HEK293T (cell line): ENCODE results near the gene DMRT3.

ENCODE experiments used
- ARNT ChIP-seq: fragments of 450-650 bp; IDR thresholded peaks from 2 replicates; pipeline ENCODE4 v1.6.1; 2017; ENCODE audit warnings: mild to moderate bottlenecking
- BHLHE40 ChIP-seq: fragments of 450-650 bp; IDR thresholded peaks from 2 replicates; pipeline ENCODE4 v1.6.1; 2016; ENCODE audit warnings: mild to moderate bottlenecking, moderate library complexity, borderline replicate concordance
- SP1 ChIP-seq: fragments of 450-650 bp; IDR thresholded peaks from 2 replicates; pipeline ENCODE4 v1.6.1; 2017

GRCh38 chr9:967903-968641, 8.4 kb upstream of the DMRT3 start:
- TF ChIP-seq ARNT (no peak), SP1 (no peak), BHLHE40 (no peak)
